A673 (cell line): ENCODE measurements around the gene FNDC3B. TPM values are rescaled to one million over a fixed set of nuclear protein-coding genes. Genes with fewer than 3 reads are reported as not detected.

Experiments used
- BruUV-seq: library from RNA; stranded (reverse); fragments of 400-500 nt; replicated peaks from 2 replicates; lab custom pipeline; 2021; lab: Mats Ljungman, UMichigan
- CTCF ChIA-PET: fragments of 300-600 bp; sonication (Branson Sonifier 250); formaldehyde crosslinking; loops from one replicate; lab custom pipeline; 2022; ENCODE audit warnings: antibody characterized with exemption; lab: Charles Lee
- POLR2A ChIA-PET: fragments of 300-600 bp; sonication (Branson Sonifier 250); formaldehyde crosslinking; loops from one replicate; lab custom pipeline; 2022; ENCODE audit warnings: antibody characterized with exemption; ENCODE audit not compliant: low non-redundant PET; lab: Charles Lee
- DNase-seq: peaks from one replicate; pipeline ENCODE4 v3.0.0-alpha.2; 2015; ENCODE audit warnings: low spot score
- H3K27ac ChIP-seq: fragments of 200-600 bp; sonication (generic); 2 replicates; pipeline ENCODE4 v1.5.1; 2016; ENCODE audit warnings: mixed run types, low read depth, mild to moderate bottlenecking, mixed read lengths, antibody characterized with exemption, low read length; ENCODE audit not compliant: poor library complexity, severe bottlenecking
- H3K27me3 ChIP-seq: fragments of 200-600 bp; sonication (generic); replicated peaks from 2 replicates; pipeline ENCODE4 v1.6.1; 2017; ENCODE audit warnings: mixed run types, low read depth, mild to moderate bottlenecking, mixed read lengths, antibody characterized with exemption, low read length; ENCODE audit not compliant: insufficient read depth, poor library complexity
- H3K36me3 ChIP-seq: fragments of 200-600 bp; sonication (generic); 2 replicates; pipeline ENCODE4 v1.6.1; 2016; ENCODE audit warnings: mixed run types, mild to moderate bottlenecking, mixed read lengths, antibody characterized with exemption, low read length; ENCODE audit not compliant: insufficient read depth, poor library complexity, severe bottlenecking
- H3K4me1 ChIP-seq: fragments of 200-600 bp; sonication (generic); 2 replicates; pipeline ENCODE4 v1.6.1; 2017; ENCODE audit warnings: mixed run types, mild to moderate bottlenecking, mixed read lengths, antibody characterized with exemption, low read length; ENCODE audit not compliant: insufficient read depth, poor library complexity, severe bottlenecking
- H3K4me3 ChIP-seq: fragments of 200-600 bp; sonication (generic); 2 replicates; pipeline ENCODE4 v1.5.1; 2016; ENCODE audit warnings: low read depth, mixed run types, mild to moderate bottlenecking, mixed read lengths, low read length; ENCODE audit not compliant: poor library complexity, severe bottlenecking
- H3K9me3 ChIP-seq: fragments of 200-600 bp; sonication (generic); 2 replicates; pipeline ENCODE4 v1.6.1; 2016; ENCODE audit warnings: mixed run types, low read depth, mild to moderate bottlenecking, mixed read lengths, antibody characterized with exemption, low read length; ENCODE audit not compliant: poor library complexity, severe bottlenecking
- EZH2 ChIP-seq: fragments of 200-600 bp; sonication (generic); IDR thresholded peaks from 2 replicates; pipeline ENCODE4 v1.6.1; 2017; ENCODE audit warnings: borderline replicate concordance, low read depth, mild to moderate bottlenecking, mixed read lengths, antibody characterized with exemption, low read length; ENCODE audit not compliant: poor library complexity, severe bottlenecking
- intact Hi-C: fragments of 100-400 bp; cut with micrococcal nuclease; formaldehyde crosslinking; loops from one replicate; pipeline ENCODE4 v1.10.0; 2022; ENCODE audit not compliant: unreplicated experiment
- total RNA-seq: library from RNA; stranded (reverse); gene quantifications from 2 replicates; pipeline ENCODE4 v1.2.3, GENCODE V29; 2021
- TF ChIP-seq, protein P1 (sequence below): fragments of 300-800, 200-600 bp; sonication (generic); conservative IDR thresholded peaks from 2 replicates; pipeline ENCODE4 v1.5.1; 2017; ENCODE audit warnings: low read depth, mild to moderate bottlenecking, antibody characterized with exemption, low read length, moderate library complexity, mixed read lengths

The FNDC3B gene
- total RNA-seq, 1 experiment from 2014 or later: 50.8 TPM

DNA sequence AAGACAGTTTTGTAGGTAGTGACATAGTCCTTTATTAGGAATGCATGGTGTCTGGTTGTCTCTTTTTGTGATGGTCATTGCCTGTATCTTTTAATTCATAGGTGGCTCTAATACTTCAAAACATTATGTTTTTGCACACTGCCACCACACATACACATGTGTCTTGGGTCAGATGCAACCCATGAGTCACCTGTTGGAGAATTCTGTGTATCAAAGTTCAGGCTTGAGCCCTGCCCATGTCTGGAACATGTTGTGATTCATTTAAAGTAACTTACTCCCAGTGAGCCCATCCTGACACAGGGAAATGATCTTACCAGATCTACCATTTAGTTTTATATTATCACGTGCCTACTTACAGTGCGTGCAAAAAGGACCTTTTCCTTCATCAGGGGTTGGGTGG lies 266.2 kb downstream of the FNDC3B start:
- ChIA-PET CTCF (no interaction called here), POLR2A (no interaction called here)
- Histone ChIP-seq H3K4me1 (peaks cover 1% of the 10 kb centered on the region), H3K36me3 (no peaks in the 10 kb centered on the region), H3K27ac (no peak overlapping the region), H3K4me3 (no peak overlapping the region), H3K9me3 (no peaks in the 10 kb centered on the region), H3K27me3 (no peaks in the 10 kb centered on the region)
- DNase-seq: no peak
- no peak for TF ChIP-seq EZH2
- BruUV-seq: no TSS peak
- intact Hi-C loops: no loop called here

DNA sequence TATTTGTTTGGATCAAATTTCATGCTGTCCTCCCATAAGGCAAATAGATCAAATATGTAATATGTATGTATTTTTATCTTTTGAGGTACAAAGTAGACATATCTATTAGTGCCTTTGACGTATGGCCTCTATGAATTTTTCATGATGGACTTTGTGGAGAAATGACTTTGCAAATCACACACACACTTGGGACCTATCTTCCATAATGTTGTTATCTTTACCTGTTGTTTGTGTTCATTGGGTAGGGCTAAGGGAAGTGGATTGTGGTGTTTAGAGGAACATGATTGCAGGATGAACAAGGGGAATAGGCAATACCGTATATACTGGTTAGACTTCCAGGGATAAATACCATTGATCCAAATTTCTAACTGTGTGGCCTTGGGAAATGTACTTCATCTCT lies 266.6 kb downstream of the FNDC3B start:
- Histone ChIP-seq H3K36me3 (peaks cover 2% of the 10 kb centered on the region), H3K4me1 (no peaks in the 10 kb centered on the region), H3K9me3 (no peaks in the 10 kb centered on the region), H3K4me3 (no peak overlapping the region), H3K27ac (no peak overlapping the region), H3K27me3 (no peaks in the 10 kb centered on the region)
- CTCF ChIA-PET: no interaction called here
- intact Hi-C loops: no loop called here
- no peak for TF ChIP-seq EZH2
- TF ChIP-seq, protein P1, sequence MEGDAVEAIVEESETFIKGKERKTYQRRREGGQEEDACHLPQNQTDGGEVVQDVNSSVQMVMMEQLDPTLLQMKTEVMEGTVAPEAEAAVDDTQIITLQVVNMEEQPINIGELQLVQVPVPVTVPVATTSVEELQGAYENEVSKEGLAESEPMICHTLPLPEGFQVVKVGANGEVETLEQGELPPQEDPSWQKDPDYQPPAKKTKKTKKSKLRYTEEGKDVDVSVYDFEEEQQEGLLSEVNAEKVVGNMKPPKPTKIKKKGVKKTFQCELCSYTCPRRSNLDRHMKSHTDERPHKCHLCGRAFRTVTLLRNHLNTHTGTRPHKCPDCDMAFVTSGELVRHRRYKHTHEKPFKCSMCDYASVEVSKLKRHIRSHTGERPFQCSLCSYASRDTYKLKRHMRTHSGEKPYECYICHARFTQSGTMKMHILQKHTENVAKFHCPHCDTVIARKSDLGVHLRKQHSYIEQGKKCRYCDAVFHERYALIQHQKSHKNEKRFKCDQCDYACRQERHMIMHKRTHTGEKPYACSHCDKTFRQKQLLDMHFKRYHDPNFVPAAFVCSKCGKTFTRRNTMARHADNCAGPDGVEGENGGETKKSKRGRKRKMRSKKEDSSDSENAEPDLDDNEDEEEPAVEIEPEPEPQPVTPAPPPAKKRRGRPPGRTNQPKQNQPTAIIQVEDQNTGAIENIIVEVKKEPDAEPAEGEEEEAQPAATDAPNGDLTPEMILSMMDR: no peak
- no peak for DNase-seq
- POLR2A ChIA-PET: no interaction called here
- no TSS peak for BruUV-seq

DNA sequence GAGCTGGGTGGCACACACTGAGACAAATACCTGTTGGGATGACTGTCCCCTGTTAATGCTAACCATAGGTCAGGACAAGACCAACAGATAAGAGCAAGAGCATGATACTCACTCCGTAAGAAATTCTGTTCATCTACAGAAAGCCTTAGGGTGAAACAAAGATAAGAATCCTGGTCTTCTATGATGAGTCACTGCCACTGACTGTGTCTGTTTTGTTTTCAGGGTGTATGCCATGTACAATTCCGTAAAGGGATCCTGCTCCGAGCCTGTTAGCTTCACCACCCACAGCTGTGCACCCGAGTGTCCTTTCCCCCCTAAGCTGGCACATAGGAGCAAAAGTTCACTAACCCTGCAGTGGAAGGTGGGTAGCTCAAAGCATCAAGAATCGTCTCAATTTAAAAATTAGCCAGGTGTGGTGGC lies 267.8 kb downstream of the FNDC3B start:
- POLR2A ChIA-PET: no interaction called here
- TF ChIP-seq, protein P1: no peak
- no peak for TF ChIP-seq EZH2
- no peak for DNase-seq
- H3K36me3 ChIP-seq: peaks cover 4% of the 10 kb centered on the region
- CTCF ChIA-PET: no interaction called here
- no peaks in the 10 kb centered on the region for H3K4me1 ChIP-seq
- no peaks in the 10 kb centered on the region for H3K27me3 ChIP-seq
- intact Hi-C loops: no loop called here
- H3K4me3 ChIP-seq: no peak overlapping the region
- no peaks in the 10 kb centered on the region for H3K9me3 ChIP-seq
- BruUV-seq: no TSS peak
- no peak overlapping the region for H3K27ac ChIP-seq

- no peaks in the 10 kb centered on the region for H3K4me1 ChIP-seq
- intact Hi-C loops: no loop called here
- no TSS peak for BruUV-seq
- no peaks in the 10 kb centered on the region for H3K27me3 ChIP-seq
- H3K4me3 ChIP-seq: no peak overlapping the region
- H3K36me3 ChIP-seq: peaks cover 4% of the 10 kb centered on the region
- no peaks in the 10 kb centered on the region for H3K9me3 ChIP-seq
- TF ChIP-seq EZH2: no peak
- TF ChIP-seq, protein P1: no peak
- H3K27ac ChIP-seq: no peak overlapping the region
- ChIA-PET CTCF (no interaction called here), POLR2A (no interaction called here)
- no peak for DNase-seq
Measured at GRCh38 chr3:172309059-172309458, 269.7 kb downstream of the FNDC3B start.
